Common myeloid progenitor, CD34-positive (primary cell): ENCODE data around the gene COL23A1.

ENCODE experiments used
- CTCF ChIA-PET: fragments of 350-600 bp; sonication (Branson Sonifier 250); formaldehyde crosslinking; loops from one replicate; lab custom pipeline; 2021; ENCODE audit warnings: antibody characterized with exemption; lab: Charles Lee
- POLR2A ChIA-PET: fragments of 350-600 bp; sonication (Branson Sonifier 250); formaldehyde crosslinking; loops from one replicate; lab custom pipeline; 2021; ENCODE audit warnings: antibody characterized with exemption; lab: Charles Lee
- DNase-seq, 3 donors: peaks; one replicate each; pipeline versions ENCODE4 v3.0.0 to v3.0.0-alpha.2; 2013
- H3K27ac ChIP-seq, 2 experiments: 1 replicate in 1 of 2; 2 replicates in 1 of 2; pipeline ENCODE4 v1.7.0; 2013; ENCODE audit warnings: inconsistent platforms in 2 of 2, low read length in 2 of 2, mild to moderate bottlenecking in 2 of 2, low read depth in 1 of 2, moderate library complexity in 1 of 2; ENCODE audit not compliant: severe bottlenecking in 2 of 2, insufficient read depth in 1 of 2, poor library complexity in 1 of 2
- H3K27me3 ChIP-seq, 5 experiments: replicated peaks in 2 of 5; 1 replicate in 3 of 5; 2 replicates in 2 of 5; pipeline versions ENCODE4 v1.6.1 to v1.7.0; 2013; ENCODE audit warnings: low read length in 4 of 5, mild to moderate bottlenecking in 2 of 5, moderate library complexity in 2 of 5, inconsistent platforms in 1 of 5; ENCODE audit not compliant: insufficient read depth in 5 of 5, control insufficient read depth in 4 of 5
- H3K36me3 ChIP-seq, 4 experiments: 1 replicate in 2 of 4; 2 replicates in 2 of 4; pipeline versions ENCODE4 v1.6.1 to v1.7.0; 2013; ENCODE audit warnings: low read length in 3 of 4, control low read depth in 1 of 4, mild to moderate bottlenecking in 1 of 4; ENCODE audit not compliant: control insufficient read depth in 4 of 4, insufficient read depth in 4 of 4
- H3K4me1 ChIP-seq, 4 experiments: 1 replicate in 3 of 4; 2 replicates in 1 of 4; pipeline versions ENCODE4 v1.6.1 to v1.7.1; 2013; ENCODE audit warnings: low read length in 3 of 4, mild to moderate bottlenecking in 3 of 4, control low read depth in 1 of 4, inconsistent platforms in 1 of 4, moderate library complexity in 1 of 4; ENCODE audit not compliant: control insufficient read depth in 4 of 4, insufficient read depth in 4 of 4; ENCODE audit errors: control extremely low read depth in 1 of 4
- H3K4me3 ChIP-seq, 7 experiments: 1 replicate in 4 of 7; 2 replicates in 3 of 7; pipeline versions ENCODE4 v1.5.1 to v1.7.0; 2013; ENCODE audit warnings: mild to moderate bottlenecking in 7 of 7, low read length in 6 of 7, moderate library complexity in 6 of 7, inconsistent platforms in 2 of 7, low read depth in 2 of 7, control low read depth in 1 of 7; ENCODE audit not compliant: insufficient read depth in 4 of 7, control insufficient read depth in 1 of 7; ENCODE audit errors: extremely low read depth in 1 of 7
- H3K9me3 ChIP-seq, 5 experiments: 1 replicate in 4 of 5; 2 replicates in 1 of 5; pipeline versions ENCODE4 v1.6.1 to v1.7.1; 2013; ENCODE audit warnings: low read length in 4 of 5, mild to moderate bottlenecking in 2 of 5, inconsistent platforms in 1 of 5, low read depth in 1 of 5, moderate library complexity in 1 of 5; ENCODE audit not compliant: control insufficient read depth in 4 of 5, insufficient read depth in 2 of 5; ENCODE audit errors: control extremely low read depth in 1 of 5
- WGBS: methylation state at CpG from one replicate; pipeline ENCODE4 v1.1.5; 2013; ENCODE audit not compliant: insufficient coverage; 5-methylcytosine and 5-hydroxymethylcytosine counted together

COL23A1 gene

GRCh38 chr5:178474562-178475184 is 115.5 kb downstream of the COL23A1 start:
- WGBS: 97% methylated on average over 6 of the region's 7 CpGs
- CTCF ChIA-PET: no interaction called here

GRCh38 chr5:178473854-178474253 is 116.3 kb downstream of the COL23A1 start:
- peak in 2 of 3 donors; percentile 20 to 33 for DNase-seq
- ChIA-PET CTCF (interaction anchor here (1.6 kb wide), 1 partner anchor 8 kb away, joined by 3 read pairs; no protein-coding TSS in a partner anchor), POLR2A (no interaction called here)
- Histone ChIP-seq H3K27ac (no peak overlapping the region), H3K9me3 (peaks cover 0 to 6% (median 0%) of the 10 kb centered on the region in 5 experiments), H3K4me3 (no peak overlapping the region), H3K4me1 (peaks cover 4 to 31% (median 16%) of the 10 kb centered on the region in 4 experiments), H3K36me3 (no peaks in the 10 kb centered on the region), H3K27me3 (no peaks in the 10 kb centered on the region)
- 38% methylated on average over 6 of the region's 7 CpGs for WGBS

More at GRCh38 chr5:178474562-178475184, 115.5 kb downstream of the COL23A1 start:
- Histone ChIP-seq H3K27ac (no peak overlapping the region), H3K4me1 (peaks cover 4 to 31% (median 16%) of the 10 kb centered on the region in 4 experiments), H3K4me3 (no peak overlapping the region), H3K36me3 (no peaks in the 10 kb centered on the region), H3K9me3 (peaks cover 0 to 6% (median 0%) of the 10 kb centered on the region in 5 experiments), H3K27me3 (no peaks in the 10 kb centered on the region)
- DNase-seq: no peak
- POLR2A ChIA-PET: no interaction called here

GRCh38 chr5:178472138-178472537 is 118.1 kb downstream of the COL23A1 start:
- Histone ChIP-seq H3K4me1 (peaks cover under 1 to 27% (median 13%) of the 10 kb centered on the region in 4 experiments), H3K9me3 (peaks cover 0 to 6% (median 0%) of the 10 kb centered on the region in 5 experiments), H3K27ac (no peak overlapping the region), H3K27me3 (no peaks in the 10 kb centered on the region), H3K36me3 (no peaks in the 10 kb centered on the region), H3K4me3 (no peak overlapping the region)
- no peak for DNase-seq
- POLR2A ChIA-PET: no interaction called here
- CTCF ChIA-PET: interaction anchor here (1.0 to 2.1 kb wide), 4 partner anchors 8 to 11 kb away, joined by 3 to 8 read pairs (median 4); no protein-coding TSS in a partner anchor
- WGBS: 94% methylated on average over 3 of the region's 4 CpGs

- Histone ChIP-seq H3K9me3 (peaks cover 0 to 6% (median 0%) of the 10 kb centered on the region in 5 experiments), H3K36me3 (no peaks in the 10 kb centered on the region), H3K27ac (no peak overlapping the region), H3K4me1 (peaks cover 0 to 27% (median 12%) of the 10 kb centered on the region in 4 experiments), H3K4me3 (no peak overlapping the region), H3K27me3 (no peaks in the 10 kb centered on the region)
- CTCF ChIA-PET: interaction anchor here (1.0 to 2.1 kb wide), 3 partner anchors 8 to 11 kb away, joined by 3 to 8 read pairs (median 4); no protein-coding TSS in a partner anchor
- 94% methylated on average over 7 of the region's 8 CpGs for WGBS
- POLR2A ChIA-PET: no interaction called here
- DNase-seq: no peak
Observed at GRCh38 chr5:178471711-178472110, 118.5 kb downstream of the COL23A1 start.

GRCh38 chr5:178470760-178471025 is 119.5 kb downstream of the COL23A1 start:
- Histone ChIP-seq H3K27ac (no peak overlapping the region), H3K4me1 (peaks cover 0 to 22% (median 11%) of the 10 kb centered on the region in 4 experiments), H3K27me3 (no peaks in the 10 kb centered on the region), H3K4me3 (no peak overlapping the region), H3K36me3 (no peaks in the 10 kb centered on the region), H3K9me3 (peaks cover 0 to 3% (median 0%) of the 10 kb centered on the region in 5 experiments)
- CTCF ChIA-PET: interaction anchor here (0.6 to 2.1 kb wide), 3 partner anchors 10 to 24 kb away, joined by 4 to 8 read pairs (median 5); no protein-coding TSS in a partner anchor
- POLR2A ChIA-PET: interaction anchor here (0.6 kb wide), 1 partner anchor 15 kb away, joined by 3 read pairs; no protein-coding TSS in a partner anchor
- 96% methylated on average over 6 of the region's 6 CpGs for WGBS
- DNase-seq: no peak

GRCh38 chr5:178469975-178470759 is 120.0 kb downstream of the COL23A1 start:
- Histone ChIP-seq H3K9me3 (peaks cover 0 to 3% (median 0%) of the 10 kb centered on the region in 5 experiments), H3K4me1 (peaks cover 0 to 22% (median 11%) of the 10 kb centered on the region in 4 experiments), H3K4me3 (no peak overlapping the region), H3K36me3 (no peaks in the 10 kb centered on the region), H3K27ac (no peak overlapping the region), H3K27me3 (no peaks in the 10 kb centered on the region)
- ChIA-PET POLR2A (interaction anchor here (0.6 kb wide), 1 partner anchor 16 kb away, joined by 3 read pairs; no protein-coding TSS in a partner anchor), CTCF (interaction anchor here (0.6 to 1.2 kb wide), 2 partner anchors 23 to 187 kb away, joined by 3 to 5 read pairs; no protein-coding TSS in a partner anchor)
- WGBS: 97% methylated on average over 14 of the region's 18 CpGs
- DNase-seq: no peak
